ENCODE results near the gene MYL3. TPM values are rescaled to one million over a fixed set of nuclear protein-coding genes. Genes with fewer than 3 reads are reported as not detected.

Gene MYL3
- polyA plus RNA-seq, 1 experiment: not detected

DNA sequence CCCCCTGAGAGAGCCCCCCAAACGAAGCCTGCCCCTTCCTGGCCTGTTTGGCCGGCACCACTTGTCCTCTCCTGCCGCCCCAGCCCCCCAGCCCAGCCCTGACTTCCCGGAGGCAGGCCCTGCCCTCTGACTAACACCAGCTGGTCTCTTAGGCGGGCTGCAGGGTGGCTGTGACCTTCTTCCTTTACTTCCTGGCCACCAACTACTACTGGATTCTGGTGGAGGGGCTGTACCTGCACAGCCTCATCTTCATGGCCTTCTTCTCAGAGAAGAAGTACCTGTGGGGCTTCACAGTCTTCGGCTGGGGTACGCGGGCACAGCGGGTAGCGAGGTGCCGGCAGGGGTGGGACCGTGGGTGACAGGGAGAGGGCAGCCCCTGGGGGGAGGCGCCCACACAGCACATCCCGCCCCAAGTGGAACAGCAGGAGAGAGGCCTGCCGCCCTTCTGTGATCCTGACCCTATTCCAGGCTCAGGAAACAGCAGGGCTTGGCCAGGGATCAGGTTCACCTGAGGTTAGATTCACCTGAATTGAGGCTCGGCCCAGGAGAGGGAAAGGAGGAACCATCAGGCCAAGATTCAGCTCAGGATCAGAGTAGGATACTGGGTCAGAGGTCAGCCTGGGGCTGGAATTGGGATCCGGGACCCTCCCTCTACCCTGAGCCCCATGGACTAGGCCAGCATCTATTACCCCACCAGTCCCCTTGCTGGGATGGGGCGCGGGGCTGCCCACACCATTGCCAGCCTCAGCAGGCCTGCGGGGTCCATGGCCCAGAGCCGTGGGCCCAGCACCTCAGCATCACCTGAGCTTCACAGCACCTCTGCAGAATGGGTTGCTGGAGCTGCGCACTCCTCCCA is 36.1 kb upstream of the MYL3 start:
- no peaks in the 10 kb centered on the region; the same call in 1 of the 2 replicates for H3K9me3 ChIP-seq (ENCODE audit: control insufficient read depth, insufficient read depth, low read length)
- ChIA-PET CTCF (no interaction called here), POLR2A (no interaction called here)
- peaks cover 18% of the 10 kb centered on the region for H3K27me3 ChIP-seq (ENCODE audit: control insufficient read depth, insufficient read depth, low read length)
- no peak for DNase-seq (ENCODE audit: low read depth, low spot score)
- H3K4me3 ChIP-seq (ENCODE audit: low read depth, low read length): no peak overlapping the region
- H3K27ac ChIP-seq (ENCODE audit: low read depth, low read length): no peak overlapping the region
- TF ChIP-seq CTCF (IDR thresholded peaks at IDR 0.05; ENCODE audit: low read depth, low read length): no peak

GRCh38 chr3:46898321-46899150 is 35.3 kb upstream of the MYL3 start:
- H3K27ac ChIP-seq (ENCODE audit: low read depth, low read length): no peak overlapping the region
- POLR2A ChIA-PET: no interaction called here

DNA sequence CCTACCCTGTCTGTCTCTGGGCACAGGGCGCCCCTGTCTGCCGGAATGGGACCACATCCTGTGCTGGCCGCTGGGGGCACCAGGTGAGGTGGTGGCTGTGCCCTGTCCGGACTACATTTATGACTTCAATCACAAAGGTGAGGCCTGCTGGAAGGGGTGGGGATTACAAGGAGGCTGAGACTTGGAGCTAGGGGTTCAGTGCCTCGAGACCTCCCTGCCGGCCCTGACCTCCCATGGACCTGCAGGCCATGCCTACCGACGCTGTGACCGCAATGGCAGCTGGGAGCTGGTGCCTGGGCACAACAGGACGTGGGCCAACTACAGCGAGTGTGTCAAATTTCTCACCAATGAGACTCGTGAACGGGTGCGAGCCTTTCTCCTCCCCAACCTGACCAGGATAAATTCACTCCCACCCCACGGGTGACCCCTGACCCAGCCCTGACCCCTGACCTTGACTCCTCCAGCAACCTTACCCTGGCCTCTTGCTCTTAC is 34.6 kb upstream of the MYL3 start:
- CTCF ChIA-PET: interaction anchor here (1.3 kb wide), 1 partner anchor 192 kb away, joined by 4 read pairs; no protein-coding TSS in a partner anchor
- H3K9me3 ChIP-seq (ENCODE audit: control insufficient read depth, insufficient read depth, low read length): no peaks in the 10 kb centered on the region; the same call in 1 of the 2 replicates
- DNase-seq (ENCODE audit: low read depth, low spot score): no peak
- no peak for TF ChIP-seq CTCF (IDR thresholded peaks at IDR 0.05; ENCODE audit: low read depth, low read length)
- H3K27me3 ChIP-seq (ENCODE audit: control insufficient read depth, insufficient read depth, low read length): peaks cover 28% of the 10 kb centered on the region
- POLR2A ChIA-PET: no interaction called here
- H3K4me3 ChIP-seq (ENCODE audit: low read depth, low read length): no peak overlapping the region
- H3K27ac ChIP-seq (ENCODE audit: low read depth, low read length): no peak overlapping the region

More at GRCh38 chr3:46898321-46899150, 35.3 kb upstream of the MYL3 start:
- DNase-seq (ENCODE audit: low read depth, low spot score): no peak
- Histone ChIP-seq H3K9me3 (ENCODE audit: control insufficient read depth, insufficient read depth, low read length) (no peaks in the 10 kb centered on the region; the same call in 1 of the 2 replicates), H3K4me3 (ENCODE audit: low read depth, low read length) (no peak overlapping the region), H3K27me3 (ENCODE audit: control insufficient read depth, insufficient read depth, low read length) (peaks cover 21% of the 10 kb centered on the region)
- no peak for TF ChIP-seq CTCF (IDR thresholded peaks at IDR 0.05; ENCODE audit: low read depth, low read length)
- CTCF ChIA-PET: interaction anchor here (1.3 kb wide), 1 partner anchor 193 kb away, joined by 4 read pairs; no protein-coding TSS in a partner anchor

- Histone ChIP-seq H3K27me3 (ENCODE audit: control insufficient read depth, insufficient read depth, low read length) (peaks cover 31% of the 10 kb centered on the region), H3K4me3 (ENCODE audit: low read depth, low read length) (no peak overlapping the region), H3K27ac (ENCODE audit: low read depth, low read length) (no peak overlapping the region), H3K9me3 (ENCODE audit: control insufficient read depth, insufficient read depth, low read length) (no peaks in the 10 kb centered on the region; the same call in 1 of the 2 replicates)
- POLR2A ChIA-PET: no interaction called here
- TF ChIP-seq CTCF (IDR thresholded peaks at IDR 0.05; ENCODE audit: low read depth, low read length): no peak
- no peak for DNase-seq (ENCODE audit: low read depth, low spot score)
- CTCF ChIA-PET: interaction anchor here (0.6 to 5.6 kb wide), 3 partner anchors 13 to 834 kb away, joined by 3 to 57 read pairs (median 11); no protein-coding TSS in a partner anchor
These were observed 33.8 kb upstream of the MYL3 start for GRCh38 chr3:46897031-46897430.

All from AG04450 (cell line).